ENCODE measurements around the gene PTX4. TPM values are rescaled to one million over a fixed set of nuclear protein-coding genes. Genes with fewer than 3 reads are reported as not detected.

PTX4 gene
- total and polyA plus RNA-seq, 9 of the 15 experiments (the other 6 are each of a cell fraction or from before 2014, with no cell fraction given): 0.11 TPM; not detected in 8

DNA sequence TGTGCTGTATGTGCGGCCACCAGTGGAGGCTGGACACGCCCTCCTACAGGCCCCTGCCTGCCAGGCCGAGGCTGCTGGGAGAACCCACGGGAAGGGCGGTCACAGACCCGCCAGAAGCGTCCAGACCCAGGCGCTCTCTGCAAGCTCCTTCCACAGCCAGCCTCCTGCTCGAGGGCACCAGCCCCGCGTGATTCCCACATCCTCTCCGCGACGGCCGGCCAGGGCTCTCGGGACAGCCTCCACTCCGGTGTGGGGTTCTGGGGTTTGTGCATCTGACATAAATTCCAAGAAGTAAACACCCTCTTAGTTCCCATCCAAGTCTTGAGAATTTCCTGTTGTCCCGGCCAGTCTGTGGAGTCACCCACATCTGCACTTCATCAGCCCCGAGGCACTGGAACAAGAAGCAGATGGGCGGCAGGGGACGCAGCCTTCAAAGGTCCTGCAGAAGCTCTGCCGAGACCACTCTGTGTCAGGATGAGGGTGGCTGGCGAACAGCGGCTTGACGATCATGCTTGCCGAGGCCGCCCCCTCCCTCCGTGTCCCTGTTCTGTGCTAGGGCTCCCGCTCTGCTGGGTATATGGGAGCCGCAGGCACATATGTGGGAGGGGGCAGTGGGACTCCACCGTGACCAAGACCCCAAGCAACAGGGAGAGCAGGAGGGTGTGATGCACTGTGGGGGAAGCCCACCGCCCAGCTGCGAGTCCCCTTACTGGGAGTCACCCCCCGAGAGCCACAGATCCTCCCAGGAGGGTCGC is 42.3 kb upstream of the PTX4 start:
- peaks cover 17% of the 10 kb centered on the region for H4K20me1 ChIP-seq (replicated peaks; ENCODE audit: control insufficient read depth, insufficient read depth, low read length)
- H3K27ac ChIP-seq (ENCODE audit: extremely low read depth, low read depth, low read length): no peak overlapping the region
- peak overlapping the region in 1 of 2 experiments; percentile 43; a peak in 1 of 4 replicates for H3K9ac ChIP-seq (ENCODE audit: insufficient read depth in 1 of 2, low read depth in 2 of 2, low read length in 2 of 2)
- DNase-seq (ENCODE audit: extremely low read depth in 1 of 4, low spot score in 3 of 4) (no peak), FAIRE-seq (no peak), ATAC-seq (no peak)
- H3K4me3 ChIP-seq: no peak overlapping the region
- intact Hi-C loops (cut with micrococcal nuclease) (no loop called here), in situ Hi-C loops (cut with MboI) (no loop called here)
- H3K4me1 ChIP-seq (replicated peaks in 1 of 2; ENCODE audit: control insufficient read depth in 2 of 2, insufficient read depth in 2 of 2, low read length in 2 of 2): peaks cover 4 to 74% of the 10 kb centered on the region in 2 experiments; a peak in 3 of 5 replicates
- CTCF ChIA-PET (ENCODE audit: low intra/inter-chr PET ratio): no interaction called here
- peaks cover 19 to 78% of the 10 kb centered on the region in 2 experiments; a peak in 4 of 5 replicates for H3K27me3 ChIP-seq (ENCODE audit: control insufficient read depth in 2 of 2, insufficient read depth in 2 of 2, low read length in 2 of 2)
- TF ChIP-seq TCFL5 (CRISPR knock-in tag; conservative IDR thresholded peaks at IDR 0.05) (no peak), E4F1 (CRISPR knock-in tag; IDR thresholded peaks at IDR 0.05; ENCODE audit: borderline replicate concordance) (no peak), HMGN3 (IDR thresholded peaks at IDR 0.05; ENCODE audit: borderline replicate concordance, extremely low read depth, insufficient read length, low read depth, low read length) (no peak)
- H3K9me3 ChIP-seq (replicated peaks; ENCODE audit: control insufficient read depth, insufficient read depth, low read depth, low read length): no peaks in the 10 kb centered on the region
- POLR2A ChIA-PET: no interaction called here
- H3K36me3 ChIP-seq (ENCODE audit: control insufficient read depth, insufficient read depth, low read length): no peaks in the 10 kb centered on the region
- no TSS peak for BruUV-seq (replicated peaks)
- H3K9me1 ChIP-seq (ENCODE audit: control insufficient read depth, insufficient read depth, low read length): no peaks in the 10 kb centered on the region
- 31% methylated on average over 30 of the region's 35 CpGs for WGBS (ENCODE audit: insufficient coverage, low coverage, missing lambda C conversion rate)
- no peaks in the 10 kb centered on the region for H3K79me2 ChIP-seq (ENCODE audit: control insufficient read depth, insufficient read depth, low read length)
- no peak overlapping the region for H2AFZ ChIP-seq (ENCODE audit: low read depth, low read length)
- H3K4me2 ChIP-seq (ENCODE audit: insufficient read depth, low read length): no peak overlapping the region
